Measurements from ENCODE around the gene NDUFB2. TPM values are rescaled to one million over a fixed set of nuclear protein-coding genes. Genes with fewer than 3 reads are reported as not detected.

Gene NDUFB2
- total and polyA plus RNA-seq, 9 of the 15 experiments (the other 6 are each of a cell fraction or from before 2014, with no cell fraction given) = 220 to 2,075 (median 320) TPM

- TF ChIP-seq CHD7 (IDR thresholded peaks at IDR 0.05; ENCODE audit: low read depth, low read length) = peak; percentile 23
- peak; percentile 13; the same call in 1 of the 2 replicates for TF ChIP-seq ZBTB1 (CRISPR knock-in tag; IDR thresholded peaks at IDR 0.05; ENCODE audit: borderline replicate concordance, low read depth)
- no peak for TF ChIP-seq RBM34 (IDR thresholded peaks at IDR 0.05; ENCODE audit: borderline replicate concordance, insufficient read depth, low read length)
- TF ChIP-seq USF2 (CRISPR knock-in tag; IDR thresholded peaks at IDR 0.05) = no peak
- no peak for TF ChIP-seq HOXB6 (CRISPR knock-in tag; IDR thresholded peaks at IDR 0.05; ENCODE audit: borderline replicate concordance)
- no peak for TF ChIP-seq BHLHE40 (IDR thresholded peaks at IDR 0.05; ENCODE audit: low read length)
- no peak for TF ChIP-seq ADNP (tag; IDR thresholded peaks at IDR 0.05)
- TF ChIP-seq FOXK2 (conservative IDR thresholded peaks at IDR 0.05 in 1 of 2, IDR thresholded peaks at IDR 0.05 in 1 of 2; ENCODE audit: low read depth in 2 of 2) = no peak
- TF ChIP-seq STAT6 (CRISPR knock-in tag; IDR thresholded peaks at IDR 0.05) = no peak
Observed at GRCh38 chr7:140673063-140673773, 23.3 kb upstream of the NDUFB2 start (continued).

Data from K562 (cell line).